GM19438 (cell line): ENCODE results near the gene JAG2.
"Not testable (repeated sequence)": the region's sequence is repeated elsewhere in the genome, so short reads cannot be mapped to it uniquely, and the experiment has no call there.

Experiments used
- ATAC-seq: cut with Tn5 transposase; IDR thresholded peaks from one replicate; pipeline ENCODE4 v1.9.1; 2021; ENCODE audit warnings: low read depth; ENCODE audit not compliant: unreplicated experiment

JAG2 gene

GRCh38 chr14:105123981-105124765 lies 44.4 kb downstream of the JAG2 start:
- ATAC-seq = no peak

GRCh38 chr14:105123064-105123665 lies 45.4 kb downstream of the JAG2 start:
- ATAC-seq = no peak

GRCh38 chr14:105120056-105120455 lies 48.5 kb downstream of the JAG2 start:
- no peak for ATAC-seq

GRCh38 chr14:105119408-105120025 lies 49.1 kb downstream of the JAG2 start:
- no peak for ATAC-seq

GRCh38 chr14:105118646-105119407 lies 49.7 kb downstream of the JAG2 start:
- no peak for ATAC-seq

- ATAC-seq = no peak
These were observed 50.7 kb downstream of the JAG2 start for GRCh38 chr14:105117710-105118385.

GRCh38 chr14:105117257-105117646 lies 51.3 kb downstream of the JAG2 start:
- no peak for ATAC-seq

GRCh38 chr14:105116451-105117256 lies 51.9 kb downstream of the JAG2 start:
- no peak for ATAC-seq

- ATAC-seq = not testable (repeated sequence)
These were observed 59.3 kb downstream of the JAG2 start for GRCh38 chr14:105109243-105109642.

- ATAC-seq = no peak
These were observed 60.1 kb downstream of the JAG2 start for GRCh38 chr14:105108516-105108864.

GRCh38 chr14:105107781-105108515 lies 60.6 kb downstream of the JAG2 start:
- no peak for ATAC-seq

GRCh38 chr14:105107351-105107750 lies 61.2 kb downstream of the JAG2 start:
- no peak for ATAC-seq

GRCh38 chr14:105105158-105105557 lies 63.4 kb downstream of the JAG2 start:
- no peak for ATAC-seq

GRCh38 chr14:105102893-105103292 lies 65.7 kb downstream of the JAG2 start:
- no peak for ATAC-seq

GRCh38 chr14:105102361-105102870 lies 66.2 kb downstream of the JAG2 start:
- ATAC-seq = no peak

- ATAC-seq = no peak
These were observed 67.7 kb downstream of the JAG2 start for GRCh38 chr14:105100910-105101309.

- ATAC-seq = no peak
These were observed 68.8 kb downstream of the JAG2 start for GRCh38 chr14:105099778-105100177.

GRCh38 chr14:105098316-105098715 lies 70.3 kb downstream of the JAG2 start:
- ATAC-seq = no peak

GRCh38 chr14:105097794-105098127 lies 70.8 kb downstream of the JAG2 start:
- no peak for ATAC-seq
